OCI-LY1 (cell line): ENCODE measurements around the gene DAAM2.

Source experiments
- H2AFZ ChIP-seq: fragments of 200-600 bp; sonication (generic), shearing (Covaris generic); 2 replicates; pipeline ENCODE4 v1.6.0; 2014; ENCODE audit warnings: antibody characterized with exemption, mild to moderate bottlenecking, low read length
- H3F3A ChIP-seq: fragments of 200-600 bp; sonication (generic), shearing (Covaris generic); 2 replicates; pipeline ENCODE4 v1.6.0; 2014; ENCODE audit warnings: mild to moderate bottlenecking, antibody characterized with exemption, low read length, moderate library complexity; ENCODE audit not compliant: insufficient read depth
- H3K27ac ChIP-seq: fragments of 200-600 bp; sonication (generic); 2 replicates; pipeline ENCODE4 v1.5.1; 2014; ENCODE audit warnings: low read length, mixed run types, mild to moderate bottlenecking, low read depth; ENCODE audit not compliant: poor library complexity, severe bottlenecking
- H3K27me3 ChIP-seq: fragments of 200-600 bp; sonication (generic); 2 replicates; pipeline ENCODE4 v1.6.0; 2014; ENCODE audit warnings: antibody characterized with exemption, mild to moderate bottlenecking, low read length, moderate library complexity; ENCODE audit not compliant: insufficient read depth
- H3K36me3 ChIP-seq: fragments of 200-600 bp; sonication (generic); 2 replicates; pipeline ENCODE4 v1.6.1; 2014; ENCODE audit warnings: mild to moderate bottlenecking, antibody characterized with exemption, low read length, moderate library complexity, mixed read lengths; ENCODE audit not compliant: insufficient read depth
- H3K4me1 ChIP-seq: fragments of 200-600 bp; sonication (generic); 2 replicates; pipeline ENCODE4 v1.5.1; 2014; ENCODE audit warnings: mild to moderate bottlenecking, low read length, moderate library complexity; ENCODE audit not compliant: insufficient read depth, severe bottlenecking
- H3K4me2 ChIP-seq: fragments of 200-600 bp; sonication (generic), shearing (Covaris generic); 2 replicates; pipeline ENCODE4 v1.6.1; 2014; ENCODE audit warnings: low read length
- H3K4me3 ChIP-seq: fragments of 200-600 bp; sonication (generic); 2 replicates; pipeline ENCODE4 v1.5.1; 2014; ENCODE audit warnings: low read length, low read depth, mild to moderate bottlenecking, mixed read lengths; ENCODE audit not compliant: poor library complexity, severe bottlenecking
- H3K79me2 ChIP-seq: fragments of 200-600 bp; shearing (Covaris generic); 2 replicates; pipeline ENCODE4 v1.6.1; 2016; ENCODE audit warnings: mixed run types, low read length, mixed read lengths; ENCODE audit not compliant: insufficient read depth
- H3K9ac ChIP-seq: fragments of 200-600 bp; sonication (generic), shearing (Covaris generic); 2 replicates; pipeline ENCODE4 v1.6.1; 2014; ENCODE audit warnings: mild to moderate bottlenecking, low read length, mixed read lengths
- H3K9me2 ChIP-seq: fragments of 200-600 bp; sonication (generic), shearing (Covaris generic); 2 replicates; pipeline ENCODE4 v1.6.1; 2014; ENCODE audit warnings: low read depth, mild to moderate bottlenecking, low read length, mixed read lengths
- H3K9me3 ChIP-seq: fragments of 200-600 bp; shearing (Covaris generic); 2 replicates; pipeline ENCODE4 v1.6.1; 2014; ENCODE audit warnings: low read length, mixed read lengths
- H4K20me1 ChIP-seq: fragments of 200-600 bp; sonication (generic), shearing (Covaris generic); 2 replicates; pipeline ENCODE4 v1.6.0; 2016; ENCODE audit warnings: mild to moderate bottlenecking, low read length; ENCODE audit not compliant: insufficient read depth
- EZH2 ChIP-seq: fragments of 200-600 bp; sonication (generic), shearing (Covaris generic); IDR thresholded peaks from 2 replicates; pipeline ENCODE4 v1.8.0; 2017; ENCODE audit warnings: borderline replicate concordance, mixed run types, mild to moderate bottlenecking, antibody characterized with exemption, low read length, moderate library complexity, mixed read lengths
- TF ChIP-seq, protein P1 (sequence below): fragments of 200-600 bp; sonication (generic), shearing (Covaris generic); IDR thresholded peaks from 2 replicates; pipeline ENCODE4 v1.5.1; 2017; ENCODE audit warnings: mild to moderate bottlenecking, antibody characterized with exemption, low read length, moderate library complexity, mixed read lengths

The DAAM2 gene

DNA sequence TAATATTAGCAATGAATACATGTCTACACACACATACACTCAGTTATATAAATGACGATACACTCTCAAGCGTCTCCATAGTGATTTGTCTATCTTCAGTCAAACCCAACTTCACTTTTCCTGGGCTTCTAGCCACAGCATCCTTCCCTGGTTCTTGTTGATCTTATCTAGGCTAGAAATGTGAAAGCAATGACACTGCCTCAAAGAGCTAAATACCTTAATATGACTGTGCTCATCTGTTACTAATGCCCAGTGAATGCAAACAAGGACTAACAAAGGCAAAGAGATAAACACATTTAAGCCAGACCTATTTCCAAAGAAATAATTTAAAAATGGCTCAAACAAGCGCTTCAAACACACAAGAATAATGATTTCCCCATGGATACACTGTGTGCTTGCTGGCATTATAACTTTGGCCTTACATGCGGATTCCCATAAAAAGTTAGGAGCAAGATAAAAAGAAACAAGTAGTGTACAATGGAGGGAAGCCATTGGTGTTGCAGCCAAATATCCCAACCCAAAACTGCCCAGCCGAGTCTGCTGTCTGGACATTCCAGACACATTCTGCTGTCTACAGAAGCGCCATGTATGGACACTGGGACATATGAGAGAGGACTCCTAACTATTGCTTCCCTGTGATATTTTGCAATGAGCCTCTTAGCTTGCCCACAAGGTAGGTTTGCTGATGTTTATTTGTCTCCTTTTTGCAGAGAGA, 19.5 kb upstream of the DAAM2 start:
- H4K20me1 ChIP-seq: no peaks in the 10 kb centered on the region
- no peaks in the 10 kb centered on the region for H3K4me1 ChIP-seq
- H3K9me3 ChIP-seq: no peaks in the 10 kb centered on the region
- H3K4me2 ChIP-seq: no peak overlapping the region
- H3K27ac ChIP-seq: no peak overlapping the region
- H3F3A ChIP-seq: no peaks in the 10 kb centered on the region
- H3K79me2 ChIP-seq: no peaks in the 10 kb centered on the region
- TF ChIP-seq, protein P1, sequence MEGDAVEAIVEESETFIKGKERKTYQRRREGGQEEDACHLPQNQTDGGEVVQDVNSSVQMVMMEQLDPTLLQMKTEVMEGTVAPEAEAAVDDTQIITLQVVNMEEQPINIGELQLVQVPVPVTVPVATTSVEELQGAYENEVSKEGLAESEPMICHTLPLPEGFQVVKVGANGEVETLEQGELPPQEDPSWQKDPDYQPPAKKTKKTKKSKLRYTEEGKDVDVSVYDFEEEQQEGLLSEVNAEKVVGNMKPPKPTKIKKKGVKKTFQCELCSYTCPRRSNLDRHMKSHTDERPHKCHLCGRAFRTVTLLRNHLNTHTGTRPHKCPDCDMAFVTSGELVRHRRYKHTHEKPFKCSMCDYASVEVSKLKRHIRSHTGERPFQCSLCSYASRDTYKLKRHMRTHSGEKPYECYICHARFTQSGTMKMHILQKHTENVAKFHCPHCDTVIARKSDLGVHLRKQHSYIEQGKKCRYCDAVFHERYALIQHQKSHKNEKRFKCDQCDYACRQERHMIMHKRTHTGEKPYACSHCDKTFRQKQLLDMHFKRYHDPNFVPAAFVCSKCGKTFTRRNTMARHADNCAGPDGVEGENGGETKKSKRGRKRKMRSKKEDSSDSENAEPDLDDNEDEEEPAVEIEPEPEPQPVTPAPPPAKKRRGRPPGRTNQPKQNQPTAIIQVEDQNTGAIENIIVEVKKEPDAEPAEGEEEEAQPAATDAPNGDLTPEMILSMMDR: no peak
- TF ChIP-seq EZH2: no peak
- no peak overlapping the region for H3K9ac ChIP-seq
- H3K36me3 ChIP-seq: no peaks in the 10 kb centered on the region
- H3K9me2 ChIP-seq: no peaks in the 10 kb centered on the region
- no peak overlapping the region for H2AFZ ChIP-seq
- no peak overlapping the region for H3K4me3 ChIP-seq
- no peaks in the 10 kb centered on the region for H3K27me3 ChIP-seq

DNA sequence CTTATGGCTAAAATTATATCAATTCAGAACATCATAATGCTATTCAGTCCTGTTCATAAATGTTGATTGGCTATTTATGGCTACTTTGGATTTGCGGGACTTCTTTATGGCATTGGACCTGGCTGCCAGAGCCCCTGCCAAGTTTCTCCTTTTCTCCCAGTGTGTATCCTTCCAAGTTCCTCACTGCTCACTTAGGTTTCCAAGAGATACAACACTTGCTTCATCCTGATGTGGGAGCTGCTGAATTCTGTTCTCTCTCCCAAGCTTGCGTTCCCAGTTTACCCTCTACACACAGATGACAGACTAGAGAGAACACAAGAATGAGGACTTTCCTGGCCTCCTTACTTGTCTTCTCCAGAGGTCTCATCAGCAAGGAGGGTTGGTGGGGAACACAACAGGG, 18.4 kb upstream of the DAAM2 start:
- Histone ChIP-seq H3K36me3 (no peaks in the 10 kb centered on the region), H3F3A (no peaks in the 10 kb centered on the region), H3K9me2 (no peaks in the 10 kb centered on the region)

DNA sequence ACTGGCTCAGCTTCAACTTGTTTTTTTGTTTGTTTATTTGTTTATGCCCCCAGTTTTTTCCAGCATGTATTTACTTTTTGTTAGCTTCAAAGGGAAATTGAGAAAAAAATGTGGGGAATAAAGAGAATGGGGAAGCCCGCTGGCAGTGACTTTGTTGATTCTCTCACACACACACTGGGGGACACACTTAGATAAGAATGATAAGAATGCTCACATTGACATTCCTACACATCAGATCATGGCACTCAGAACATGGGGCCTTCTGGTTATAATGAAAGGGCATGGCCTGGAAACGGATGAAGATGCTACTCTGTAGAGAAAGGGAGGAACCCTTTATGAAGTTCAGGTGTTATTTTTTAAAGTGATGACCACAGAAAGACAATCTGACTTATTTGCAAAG, 15.6 kb upstream of the DAAM2 start:
- no peaks in the 10 kb centered on the region for H4K20me1 ChIP-seq
- no peak overlapping the region for H2AFZ ChIP-seq
- H3K36me3 ChIP-seq: no peaks in the 10 kb centered on the region
- H3K4me2 ChIP-seq: no peak overlapping the region
- no peaks in the 10 kb centered on the region for H3K27me3 ChIP-seq
- no peaks in the 10 kb centered on the region for H3K9me2 ChIP-seq
- TF ChIP-seq, protein P1: no peak
- no peak for TF ChIP-seq EZH2
- H3K9me3 ChIP-seq: no peaks in the 10 kb centered on the region
- H3K9ac ChIP-seq: no peak overlapping the region
- no peaks in the 10 kb centered on the region for H3K79me2 ChIP-seq
- H3K4me3 ChIP-seq: no peak overlapping the region
- H3K4me1 ChIP-seq: no peaks in the 10 kb centered on the region
- no peaks in the 10 kb centered on the region for H3F3A ChIP-seq
- no peak overlapping the region for H3K27ac ChIP-seq

More for the DNA sequence above, 18.4 kb upstream of the DAAM2 start:
- TF ChIP-seq EZH2: no peak
- TF ChIP-seq, protein P1: no peak
- no peaks in the 10 kb centered on the region for H4K20me1 ChIP-seq
- H3K9ac ChIP-seq: no peak overlapping the region
- no peak overlapping the region for H3K4me3 ChIP-seq
- no peak overlapping the region for H2AFZ ChIP-seq
- H3K79me2 ChIP-seq: no peaks in the 10 kb centered on the region
- no peak overlapping the region for H3K27ac ChIP-seq
- H3K4me2 ChIP-seq: no peak overlapping the region
- no peaks in the 10 kb centered on the region for H3K9me3 ChIP-seq
- H3K27me3 ChIP-seq: no peaks in the 10 kb centered on the region
- H3K4me1 ChIP-seq: no peaks in the 10 kb centered on the region
